Activated T-helper 17 cell treated with anti-CD3 and anti-CD28 coated beads, Interleukin-2, amount 50 U/mL, for 72 hours (primary cell): ENCODE data around the gene PRKD1. TPM values are rescaled to one million over a fixed set of nuclear protein-coding genes. Genes with fewer than 3 reads are reported as not detected.

Source experiments
- ATAC-seq: fragments of 150-1000 bp; cut with Tn5 transposase; replicated peaks from 2 replicates; pipeline ENCODE4 v1.10.0; 2021; ENCODE audit warnings: mild to moderate bottlenecking, moderate library complexity
- H3K27ac Mint-ChIP-seq: one replicate; pipeline ENCODE4 v1.8.0; 2022; ENCODE audit warnings: mixed read lengths
- H3K27me3 Mint-ChIP-seq: one replicate; pipeline ENCODE4 v1.8.0; 2022; ENCODE audit warnings: mixed read lengths
- H3K36me3 Mint-ChIP-seq: one replicate; pipeline ENCODE4 v1.8.0; 2022; ENCODE audit warnings: low read depth, mild to moderate bottlenecking, mixed read lengths
- H3K4me1 Mint-ChIP-seq: one replicate; pipeline ENCODE4 v1.8.0; 2022; ENCODE audit warnings: mixed read lengths
- H3K4me3 Mint-ChIP-seq: one replicate; pipeline ENCODE4 v1.8.0; 2022; ENCODE audit warnings: mild to moderate bottlenecking, mixed read lengths
- H3K9me3 Mint-ChIP-seq: one replicate; pipeline ENCODE4 v1.8.0; 2022; ENCODE audit warnings: mixed read lengths
- total RNA-seq, 2 donors: library from RNA; stranded (reverse); gene quantifications; one replicate each; pipeline ENCODE4 v1.2.3, GENCODE V29; 2022

The PRKD1 gene
- total RNA-seq, 2 donors from 2014 or later: not detected

DNA sequence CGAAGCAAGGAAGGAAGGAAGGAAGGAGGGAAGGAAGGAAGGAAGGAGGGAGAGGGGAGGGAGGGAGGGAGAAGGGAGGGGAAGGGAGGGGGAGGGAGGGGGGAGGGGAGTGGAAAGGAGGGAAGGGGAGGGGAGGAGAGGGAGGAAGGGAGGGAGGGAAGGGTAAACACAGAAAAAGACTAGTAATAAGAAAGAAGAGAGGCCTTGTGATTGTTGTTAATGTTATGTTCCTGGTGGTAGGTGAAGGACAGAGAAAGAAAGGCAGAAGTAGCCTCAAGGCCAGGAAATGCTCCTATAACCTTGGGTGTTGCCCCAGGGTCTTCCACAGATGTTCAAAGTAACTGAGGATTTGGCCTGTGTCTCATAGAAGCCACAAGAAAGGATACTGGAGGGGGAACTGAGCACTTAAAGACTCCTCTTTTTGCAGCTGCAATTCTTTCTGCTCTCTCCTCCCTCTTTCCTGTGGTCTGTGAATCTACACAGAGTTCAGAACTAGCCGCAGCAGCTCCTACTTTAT is 164.2 kb downstream of the PRKD1 start:
- Mint-ChIP-seq H3K4me3 (no peak overlapping the region), H3K36me3 (no peaks in the 10 kb centered on the region), H3K27me3 (no peaks in the 10 kb centered on the region), H3K27ac (no peak overlapping the region), H3K9me3 (peaks cover 13% of the 10 kb centered on the region), H3K4me1 (no peaks in the 10 kb centered on the region)
- no peak for ATAC-seq

DNA sequence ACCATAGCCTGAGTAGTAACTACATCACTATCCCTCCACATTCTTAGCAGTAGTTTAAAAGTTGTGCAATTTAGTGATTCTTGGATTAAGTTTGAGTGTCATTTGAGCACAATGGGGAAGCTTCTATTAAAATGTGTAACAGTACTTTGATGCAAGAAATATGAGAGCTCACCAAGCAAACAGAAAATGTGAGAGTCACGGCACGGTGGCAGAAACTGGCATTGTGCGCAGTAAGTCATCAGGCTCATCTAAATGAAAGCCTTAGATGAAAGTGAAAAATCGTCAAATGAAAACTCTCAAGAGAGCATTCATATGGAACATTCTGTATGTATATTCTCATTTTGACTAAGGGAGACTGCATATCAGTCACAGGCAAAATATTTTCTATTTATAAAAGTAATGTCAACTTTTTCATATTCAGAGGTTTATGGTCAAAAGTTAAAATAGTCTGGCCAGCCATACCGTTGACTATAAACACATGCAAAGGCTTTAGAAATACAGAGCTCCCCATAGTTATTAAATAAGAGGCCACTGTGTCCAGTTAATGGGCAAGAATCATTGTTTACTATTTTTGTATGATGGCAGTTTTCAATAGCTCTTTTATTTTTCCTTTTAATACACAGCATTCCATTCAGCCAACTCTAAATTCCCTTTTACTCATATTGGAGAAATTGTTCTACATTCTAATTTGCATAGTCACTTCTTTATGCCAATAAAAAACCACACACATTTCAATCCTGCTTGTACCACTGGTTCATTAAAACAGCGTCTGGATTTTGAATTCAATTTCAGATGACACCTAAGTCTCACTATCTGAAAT is 167.9 kb downstream of the PRKD1 start:
- no peak for ATAC-seq
- H3K36me3 Mint-ChIP-seq: no peaks in the 10 kb centered on the region
- H3K4me3 Mint-ChIP-seq: no peak overlapping the region
- no peaks in the 10 kb centered on the region for H3K27me3 Mint-ChIP-seq
- no peak overlapping the region for H3K27ac Mint-ChIP-seq
- H3K4me1 Mint-ChIP-seq: no peaks in the 10 kb centered on the region
- peaks cover 17% of the 10 kb centered on the region for H3K9me3 Mint-ChIP-seq

DNA sequence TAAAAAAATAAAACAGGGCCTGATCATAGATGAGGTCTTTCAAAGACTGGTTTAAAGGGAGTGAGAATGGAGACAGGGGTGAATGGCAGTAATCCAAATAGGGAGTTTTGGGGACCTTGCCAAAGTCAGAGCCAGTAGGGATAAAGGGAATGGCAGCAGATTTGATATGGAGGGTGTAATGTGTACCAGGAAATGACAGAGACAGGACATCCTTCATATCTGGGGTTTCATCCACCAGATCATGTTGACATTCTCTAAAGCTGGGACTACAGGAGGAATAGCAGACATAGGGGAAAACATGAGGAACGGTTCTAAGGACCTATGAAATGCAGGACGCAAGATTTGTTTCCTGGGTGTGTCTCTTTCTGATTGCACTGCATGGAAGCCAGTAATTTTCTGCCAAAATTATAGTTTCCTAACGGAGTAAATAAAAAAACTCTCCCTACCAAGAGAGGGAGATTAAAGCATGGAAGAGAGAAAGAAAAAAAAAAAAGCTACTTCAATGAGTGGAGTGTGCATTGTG is 169.9 kb downstream of the PRKD1 start:
- no peaks in the 10 kb centered on the region for H3K36me3 Mint-ChIP-seq
- H3K9me3 Mint-ChIP-seq: peaks cover 10% of the 10 kb centered on the region
- no peak overlapping the region for H3K4me3 Mint-ChIP-seq
- ATAC-seq: no peak
- H3K27ac Mint-ChIP-seq: no peak overlapping the region
- no peaks in the 10 kb centered on the region for H3K4me1 Mint-ChIP-seq
- H3K27me3 Mint-ChIP-seq: no peaks in the 10 kb centered on the region

DNA sequence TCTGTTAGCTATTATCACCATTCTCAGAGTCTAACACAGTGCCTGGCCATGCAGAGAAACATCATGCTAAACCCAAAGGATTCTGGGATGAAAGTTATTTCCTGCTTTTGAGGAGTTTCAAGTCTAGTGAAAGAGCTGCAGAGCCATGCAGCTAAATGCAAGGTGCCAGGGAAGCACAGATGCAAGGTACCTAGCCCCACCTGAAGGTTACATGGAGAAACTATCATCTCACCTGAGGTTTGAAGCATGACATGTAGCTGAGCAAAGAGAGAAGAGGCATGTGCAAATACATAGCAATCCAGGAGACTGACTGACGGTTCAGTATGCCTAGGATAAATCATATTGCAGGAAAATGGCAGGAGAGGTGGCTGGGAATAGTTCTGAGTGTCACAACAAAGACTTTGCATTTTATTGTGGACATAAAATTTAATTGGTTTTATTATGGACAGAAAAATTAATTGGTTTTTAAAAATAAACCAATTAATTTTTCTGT is 170.4 kb downstream of the PRKD1 start:
- Mint-ChIP-seq H3K4me1 (no peaks in the 10 kb centered on the region), H3K27me3 (no peaks in the 10 kb centered on the region), H3K4me3 (no peak overlapping the region), H3K27ac (no peak overlapping the region), H3K9me3 (peaks cover 10% of the 10 kb centered on the region), H3K36me3 (no peaks in the 10 kb centered on the region)
- ATAC-seq: no peak

DNA sequence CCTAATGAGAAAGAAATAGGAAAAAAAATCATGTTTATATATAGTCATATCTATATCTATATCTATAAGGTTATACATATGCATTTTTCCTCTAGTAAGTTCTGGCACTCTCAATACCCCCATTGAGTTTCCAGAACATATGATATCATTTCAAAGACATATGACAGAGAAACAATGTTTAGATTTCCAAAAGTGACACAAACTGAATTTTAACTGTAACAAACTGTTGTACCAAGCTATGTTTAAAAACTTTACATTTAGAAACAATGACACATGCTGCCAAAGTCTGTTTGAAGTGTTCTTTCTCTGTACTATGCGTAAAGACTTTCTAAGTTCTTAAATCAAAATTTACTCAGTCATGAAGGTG is 171.6 kb downstream of the PRKD1 start:
- no peak overlapping the region for H3K4me3 Mint-ChIP-seq
- no peaks in the 10 kb centered on the region for H3K36me3 Mint-ChIP-seq
- H3K27me3 Mint-ChIP-seq: no peaks in the 10 kb centered on the region
- H3K4me1 Mint-ChIP-seq: no peaks in the 10 kb centered on the region
- H3K27ac Mint-ChIP-seq: no peak overlapping the region
- no peak for ATAC-seq
- H3K9me3 Mint-ChIP-seq: peaks cover 17% of the 10 kb centered on the region

DNA sequence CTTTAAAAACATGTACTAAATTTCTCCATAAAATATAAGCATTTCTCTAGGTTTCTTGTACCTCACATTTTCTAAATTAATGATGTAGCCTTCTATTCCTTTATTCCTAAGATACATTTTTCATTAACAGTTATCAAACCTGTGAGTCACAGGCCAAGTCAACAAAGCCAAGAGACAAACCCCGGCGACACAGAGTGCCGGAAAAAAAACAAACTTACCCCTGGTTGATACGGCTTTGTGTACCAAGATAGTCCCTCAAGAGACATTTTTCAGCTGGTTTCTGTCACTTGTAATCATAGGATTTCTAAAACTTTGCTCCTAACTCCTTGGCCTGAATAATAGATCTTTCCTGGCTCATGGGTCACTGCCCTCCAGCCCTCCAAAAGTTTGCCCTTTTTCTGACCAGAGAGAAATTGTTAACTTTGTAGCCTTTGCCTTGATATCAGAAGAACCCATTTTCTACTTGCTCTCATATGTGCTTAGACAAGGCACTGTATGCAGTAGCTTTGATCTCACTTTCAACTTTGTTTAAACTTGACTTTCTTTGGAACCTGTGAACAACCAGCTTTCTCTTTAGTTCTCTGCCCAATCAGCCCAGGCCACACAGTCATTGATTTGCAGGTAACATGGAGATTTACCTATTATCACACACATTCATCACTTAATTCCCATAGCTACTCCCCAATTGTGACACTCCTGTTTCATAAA is 172.2 kb downstream of the PRKD1 start:
- no peaks in the 10 kb centered on the region for H3K36me3 Mint-ChIP-seq
- no peak overlapping the region for H3K4me3 Mint-ChIP-seq
- ATAC-seq: no peak
- no peak overlapping the region for H3K27ac Mint-ChIP-seq
- H3K4me1 Mint-ChIP-seq: no peaks in the 10 kb centered on the region
- peaks cover 19% of the 10 kb centered on the region for H3K9me3 Mint-ChIP-seq
- H3K27me3 Mint-ChIP-seq: no peaks in the 10 kb centered on the region

DNA sequence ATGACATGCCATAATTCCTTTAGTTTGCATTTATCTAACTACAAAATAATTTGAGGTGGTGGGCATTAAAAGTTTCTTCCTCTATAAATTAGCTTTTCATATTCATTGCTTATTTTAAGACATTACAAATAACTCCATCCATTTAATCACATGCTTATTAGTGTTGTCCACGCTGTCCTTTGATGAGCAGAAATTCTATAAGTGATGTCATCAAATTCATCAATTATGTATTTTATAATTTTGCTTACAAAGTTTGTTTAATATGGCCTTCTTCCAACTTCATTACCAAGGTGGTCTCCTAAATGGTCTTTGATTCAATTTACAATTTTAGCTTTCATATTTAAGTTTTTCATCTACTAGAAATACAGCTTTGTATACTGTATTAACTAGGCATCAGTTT is 173.5 kb downstream of the PRKD1 start:
- ATAC-seq: no peak
- Mint-ChIP-seq H3K4me1 (no peaks in the 10 kb centered on the region), H3K27me3 (no peaks in the 10 kb centered on the region), H3K36me3 (no peaks in the 10 kb centered on the region), H3K4me3 (no peak overlapping the region), H3K27ac (no peak overlapping the region), H3K9me3 (peaks cover 19% of the 10 kb centered on the region)

DNA sequence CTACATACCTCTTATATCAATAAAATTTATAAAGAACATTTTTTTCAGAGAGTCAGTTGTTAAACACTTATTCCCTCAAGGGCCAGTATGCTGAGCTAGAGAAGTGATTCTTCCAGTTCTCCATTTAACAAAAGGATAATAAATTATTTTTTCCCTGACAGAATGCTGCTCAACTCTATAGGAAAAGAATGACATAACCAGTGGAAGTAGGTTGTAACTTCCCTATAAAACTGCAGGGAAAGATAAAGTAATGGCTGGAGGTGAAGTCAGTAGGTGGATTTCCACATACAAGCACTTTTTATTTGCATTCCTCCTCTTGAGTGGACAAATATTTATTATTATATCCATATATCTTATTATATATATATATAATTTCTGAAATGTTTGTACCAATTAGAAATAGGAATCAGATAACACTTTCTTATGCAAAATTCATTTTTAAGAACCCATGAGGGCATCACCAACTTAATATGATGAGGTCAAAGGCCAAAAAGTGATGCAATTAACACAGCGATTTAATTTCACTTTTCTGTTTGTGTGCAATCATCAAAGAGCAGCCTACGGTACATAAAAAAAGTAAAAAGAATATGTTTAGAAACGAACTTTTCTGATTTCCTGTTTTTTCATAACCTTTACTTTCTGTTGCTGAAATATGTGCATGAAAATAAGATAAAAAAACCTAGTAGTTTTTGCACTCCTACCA is 175.3 kb downstream of the PRKD1 start:
- no peak for ATAC-seq
- no peak overlapping the region for H3K4me3 Mint-ChIP-seq
- no peaks in the 10 kb centered on the region for H3K36me3 Mint-ChIP-seq
- peaks cover 14% of the 10 kb centered on the region for H3K9me3 Mint-ChIP-seq
- no peak overlapping the region for H3K27ac Mint-ChIP-seq
- H3K4me1 Mint-ChIP-seq: no peaks in the 10 kb centered on the region
- no peaks in the 10 kb centered on the region for H3K27me3 Mint-ChIP-seq

DNA sequence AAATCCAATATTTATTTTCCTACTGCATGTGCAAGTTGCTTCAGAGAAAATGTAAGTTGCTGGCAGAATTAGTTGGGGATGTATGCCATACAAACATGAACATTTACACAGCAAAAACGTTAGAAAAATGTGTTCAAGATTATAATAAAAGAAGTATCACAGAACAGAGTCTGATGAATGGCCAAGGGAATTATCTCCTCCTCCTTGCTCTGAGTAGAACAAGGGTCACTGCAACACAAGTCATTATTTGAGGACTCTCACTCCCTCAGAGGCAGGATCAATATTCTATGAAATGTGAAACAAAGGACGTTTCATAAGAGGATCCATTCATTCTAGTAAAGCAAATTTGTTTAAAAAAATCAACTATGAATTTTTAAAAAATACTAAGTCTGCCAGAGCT is 177.8 kb downstream of the PRKD1 start:
- no peak for ATAC-seq
- peaks cover 14% of the 10 kb centered on the region for H3K9me3 Mint-ChIP-seq
- no peak overlapping the region for H3K4me3 Mint-ChIP-seq
- no peaks in the 10 kb centered on the region for H3K4me1 Mint-ChIP-seq
- H3K27ac Mint-ChIP-seq: no peak overlapping the region
- no peaks in the 10 kb centered on the region for H3K36me3 Mint-ChIP-seq
- H3K27me3 Mint-ChIP-seq: no peaks in the 10 kb centered on the region

DNA sequence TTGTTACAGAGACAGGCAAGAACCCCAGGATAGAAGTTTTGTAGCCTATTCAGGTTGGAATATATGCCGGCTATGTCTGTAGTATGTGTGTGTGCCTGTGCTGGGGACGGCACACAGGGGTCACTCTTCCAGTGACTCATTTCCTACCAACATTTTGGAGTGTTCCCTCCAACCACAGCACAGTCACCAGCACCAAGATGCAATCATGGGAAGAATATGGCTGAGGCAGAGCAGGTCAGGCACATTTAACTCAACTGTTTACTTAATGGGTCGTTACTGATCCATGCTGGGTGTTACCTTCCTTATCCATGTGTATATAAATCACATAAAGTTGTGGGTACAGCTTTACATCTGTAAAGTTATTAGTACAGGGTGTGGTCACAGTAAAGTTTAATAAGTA is 178.3 kb downstream of the PRKD1 start:
- H3K27ac Mint-ChIP-seq: no peak overlapping the region
- no peaks in the 10 kb centered on the region for H3K27me3 Mint-ChIP-seq
- ATAC-seq: no peak
- peaks cover 15% of the 10 kb centered on the region for H3K9me3 Mint-ChIP-seq
- no peaks in the 10 kb centered on the region for H3K4me1 Mint-ChIP-seq
- no peaks in the 10 kb centered on the region for H3K36me3 Mint-ChIP-seq
- H3K4me3 Mint-ChIP-seq: no peak overlapping the region

DNA sequence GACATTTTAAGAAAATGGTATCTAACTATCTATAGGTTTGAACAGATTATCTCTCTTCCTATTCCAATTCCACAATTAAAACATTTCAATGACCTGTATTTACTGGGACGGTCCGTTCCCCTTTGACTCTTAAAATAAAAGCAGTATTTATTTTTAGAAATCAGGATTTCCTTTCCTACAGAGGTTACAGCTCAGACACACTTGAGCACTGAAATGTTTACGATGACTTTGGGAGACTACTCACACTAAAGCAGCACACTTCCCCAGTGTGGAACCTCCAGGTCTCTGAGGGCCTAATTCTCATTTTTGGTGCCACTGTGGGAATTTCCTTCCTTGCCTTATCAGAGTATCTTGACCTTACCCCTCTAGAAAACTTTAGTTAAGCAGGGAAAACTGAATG is 181.8 kb downstream of the PRKD1 start:
- Mint-ChIP-seq H3K4me3 (no peak overlapping the region), H3K36me3 (no peaks in the 10 kb centered on the region), H3K9me3 (peaks cover 15% of the 10 kb centered on the region), H3K4me1 (no peaks in the 10 kb centered on the region), H3K27ac (no peak overlapping the region), H3K27me3 (no peaks in the 10 kb centered on the region)
- no peak for ATAC-seq

DNA sequence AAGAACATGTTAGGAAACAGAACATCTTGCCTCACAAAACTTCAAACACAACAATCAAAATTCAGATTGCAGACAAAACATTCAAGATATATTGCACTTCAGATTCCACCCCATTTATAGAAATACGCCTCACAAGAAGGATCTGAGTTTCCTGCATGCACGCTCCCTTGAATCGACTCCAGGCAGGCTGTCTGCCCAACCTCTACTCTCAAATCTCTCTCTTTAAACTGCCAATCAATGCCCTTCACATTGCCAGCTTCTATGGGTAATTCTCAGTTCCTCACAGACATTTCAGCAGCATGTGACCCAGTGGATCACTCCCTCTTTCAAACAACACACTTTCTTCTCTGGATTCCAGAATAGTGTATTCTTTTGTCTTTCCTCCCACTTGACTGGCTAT is 184.1 kb downstream of the PRKD1 start:
- Mint-ChIP-seq H3K4me3 (no peak overlapping the region), H3K4me1 (no peaks in the 10 kb centered on the region), H3K27me3 (no peaks in the 10 kb centered on the region), H3K36me3 (no peaks in the 10 kb centered on the region), H3K27ac (no peak overlapping the region), H3K9me3 (peaks cover 14% of the 10 kb centered on the region)
- ATAC-seq: no peak

DNA sequence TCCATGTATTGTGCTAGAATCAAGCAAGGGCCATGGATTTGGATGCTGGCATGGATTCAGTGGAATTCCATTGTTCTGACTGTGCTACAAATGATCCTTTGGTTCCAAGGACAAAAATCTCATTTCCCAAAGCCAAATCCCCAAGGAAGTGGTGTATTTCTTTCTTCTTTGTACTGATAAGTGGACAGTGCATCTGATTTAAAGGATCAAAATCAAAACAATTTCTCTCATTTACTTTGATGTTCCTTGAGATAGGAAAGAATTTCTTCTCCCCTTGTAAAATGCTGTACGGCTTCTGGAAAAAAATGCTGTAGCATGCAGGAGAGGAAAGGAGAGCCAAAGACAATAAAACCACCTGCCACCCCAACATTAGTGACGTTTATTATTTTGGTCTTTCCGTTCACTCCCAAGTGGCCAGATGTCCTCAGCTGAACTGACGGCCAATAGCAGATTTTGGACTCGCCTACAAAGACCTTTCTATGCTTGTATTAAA is 185.7 kb downstream of the PRKD1 start:
- ATAC-seq: no peak
- Mint-ChIP-seq H3K4me1 (no peaks in the 10 kb centered on the region), H3K27me3 (no peaks in the 10 kb centered on the region), H3K36me3 (no peaks in the 10 kb centered on the region), H3K27ac (no peak overlapping the region), H3K4me3 (no peak overlapping the region), H3K9me3 (peaks cover 18% of the 10 kb centered on the region)

DNA sequence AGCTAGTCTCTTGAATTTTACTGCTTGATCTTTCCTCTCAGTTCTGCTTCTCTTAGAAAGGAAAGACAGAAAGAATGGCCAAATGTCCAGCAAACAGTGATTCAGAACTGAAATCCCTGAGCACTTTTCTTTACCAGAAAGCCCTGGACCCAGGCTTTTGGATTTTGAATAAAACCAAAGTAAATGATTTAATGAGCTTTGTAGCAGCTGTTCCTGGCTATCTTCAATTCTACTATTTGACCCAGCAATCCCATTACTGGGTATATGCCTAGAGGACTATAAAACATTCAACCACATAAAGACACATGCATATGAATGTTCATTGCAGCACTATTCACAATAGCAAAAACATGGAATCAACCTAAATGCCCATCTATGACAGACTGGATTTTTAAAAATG is 187.2 kb downstream of the PRKD1 start:
- H3K36me3 Mint-ChIP-seq: no peaks in the 10 kb centered on the region
- no peak overlapping the region for H3K4me3 Mint-ChIP-seq
- peaks cover 13% of the 10 kb centered on the region for H3K9me3 Mint-ChIP-seq
- no peaks in the 10 kb centered on the region for H3K27me3 Mint-ChIP-seq
- no peaks in the 10 kb centered on the region for H3K4me1 Mint-ChIP-seq
- no peak for ATAC-seq
- H3K27ac Mint-ChIP-seq: no peak overlapping the region
